ENCODE results near the gene DNMT3A. TPM values are rescaled to one million over a fixed set of nuclear protein-coding genes. Genes with fewer than 3 reads are reported as not detected.

Gene DNMT3A
- total RNA-seq, 1 experiment from 2014 or later = 8.0 TPM

DNA sequence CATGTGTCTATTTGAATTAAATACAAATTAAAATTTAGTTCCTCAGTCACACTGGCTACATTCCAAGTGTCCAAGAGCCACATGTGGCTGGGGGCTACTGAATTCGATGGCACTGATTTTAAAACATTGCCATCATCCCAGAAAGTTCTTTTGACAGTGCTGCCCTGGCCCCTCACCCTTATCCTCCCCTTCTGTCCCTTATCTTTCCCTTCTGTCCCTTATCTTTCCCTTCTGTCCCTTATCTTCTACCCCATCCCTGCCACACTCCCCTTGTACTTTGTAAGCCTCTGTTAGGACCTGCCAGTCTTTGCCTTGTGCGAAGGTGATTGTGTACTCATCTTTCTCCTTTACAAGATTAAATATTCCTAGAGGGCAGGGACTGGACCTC is 85.2 kb downstream of the DNMT3A start:
- TF ChIP-seq, protein P1, sequence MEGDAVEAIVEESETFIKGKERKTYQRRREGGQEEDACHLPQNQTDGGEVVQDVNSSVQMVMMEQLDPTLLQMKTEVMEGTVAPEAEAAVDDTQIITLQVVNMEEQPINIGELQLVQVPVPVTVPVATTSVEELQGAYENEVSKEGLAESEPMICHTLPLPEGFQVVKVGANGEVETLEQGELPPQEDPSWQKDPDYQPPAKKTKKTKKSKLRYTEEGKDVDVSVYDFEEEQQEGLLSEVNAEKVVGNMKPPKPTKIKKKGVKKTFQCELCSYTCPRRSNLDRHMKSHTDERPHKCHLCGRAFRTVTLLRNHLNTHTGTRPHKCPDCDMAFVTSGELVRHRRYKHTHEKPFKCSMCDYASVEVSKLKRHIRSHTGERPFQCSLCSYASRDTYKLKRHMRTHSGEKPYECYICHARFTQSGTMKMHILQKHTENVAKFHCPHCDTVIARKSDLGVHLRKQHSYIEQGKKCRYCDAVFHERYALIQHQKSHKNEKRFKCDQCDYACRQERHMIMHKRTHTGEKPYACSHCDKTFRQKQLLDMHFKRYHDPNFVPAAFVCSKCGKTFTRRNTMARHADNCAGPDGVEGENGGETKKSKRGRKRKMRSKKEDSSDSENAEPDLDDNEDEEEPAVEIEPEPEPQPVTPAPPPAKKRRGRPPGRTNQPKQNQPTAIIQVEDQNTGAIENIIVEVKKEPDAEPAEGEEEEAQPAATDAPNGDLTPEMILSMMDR (IDR thresholded peaks at IDR 0.05; ENCODE audit: unreplicated experiment) = no peak
- Mint-ChIP-seq H3K4me1 (ENCODE audit: insufficient read depth, unreplicated experiment) (no peaks in the 10 kb centered on the region), H3K9me3 (ENCODE audit: unreplicated experiment) (no peaks in the 10 kb centered on the region), H3K27me3 (ENCODE audit: insufficient read depth, unreplicated experiment) (no peaks in the 10 kb centered on the region), H3K27ac (ENCODE audit: low read depth, unreplicated experiment) (no peak overlapping the region), H3K36me3 (ENCODE audit: insufficient read depth, unreplicated experiment) (peaks cover 14% of the 10 kb centered on the region), H3K4me3 (ENCODE audit: unreplicated experiment) (no peak overlapping the region)
- BruUV-seq (replicated peaks) = no TSS peak
- ChIA-PET POLR2A (no interaction called here), CTCF (no interaction called here)
- no peak for DNase-seq (ENCODE audit: unreplicated experiment)
- intact Hi-C loops (cut with micrococcal nuclease) = no loop called here

DNA sequence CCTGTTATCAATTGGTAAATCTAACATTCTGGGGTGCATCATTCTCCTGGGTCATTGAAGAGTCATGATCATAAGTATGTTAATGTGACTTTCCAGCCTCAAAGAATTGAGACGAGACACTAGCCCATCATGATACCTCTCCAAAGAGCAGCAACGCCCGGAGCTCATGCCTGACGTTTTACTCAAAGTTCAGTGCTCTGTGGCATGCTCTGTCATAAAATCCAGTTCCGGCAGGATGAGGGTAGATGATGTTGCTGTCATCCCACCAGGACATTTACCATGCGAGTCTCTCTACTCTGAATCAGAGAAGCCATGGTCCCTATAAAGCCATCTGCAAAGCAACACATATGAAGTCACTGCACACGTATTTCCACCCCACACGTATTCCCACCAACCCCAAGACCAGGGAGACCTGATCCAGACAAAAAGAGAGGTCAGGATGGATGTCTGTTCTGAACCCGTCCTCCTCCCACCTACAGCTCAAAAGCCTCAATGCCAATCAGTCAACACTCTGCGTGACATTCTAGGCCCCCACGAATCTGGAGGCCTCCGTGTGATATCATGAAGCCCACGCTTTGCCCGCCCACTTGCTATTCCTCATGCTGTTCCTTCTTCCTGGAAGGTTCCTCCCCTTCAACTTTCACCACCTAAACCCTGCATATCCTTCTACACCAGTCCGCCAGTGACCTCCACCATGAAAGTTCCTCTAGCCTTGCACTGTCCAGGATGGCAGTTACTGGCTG is 85.8 kb downstream of the DNMT3A start:
- Mint-ChIP-seq H3K27me3 (ENCODE audit: insufficient read depth, unreplicated experiment) (no peaks in the 10 kb centered on the region), H3K9me3 (ENCODE audit: unreplicated experiment) (no peaks in the 10 kb centered on the region), H3K4me1 (ENCODE audit: insufficient read depth, unreplicated experiment) (no peaks in the 10 kb centered on the region), H3K36me3 (ENCODE audit: insufficient read depth, unreplicated experiment) (peaks cover 14% of the 10 kb centered on the region), H3K27ac (ENCODE audit: low read depth, unreplicated experiment) (no peak overlapping the region), H3K4me3 (ENCODE audit: unreplicated experiment) (no peak overlapping the region)
- no peak for DNase-seq (ENCODE audit: unreplicated experiment)
- TF ChIP-seq, protein P1 (IDR thresholded peaks at IDR 0.05; ENCODE audit: unreplicated experiment) = no peak
- ChIA-PET POLR2A (no interaction called here), CTCF (no interaction called here)
- no TSS peak for BruUV-seq (replicated peaks)
- intact Hi-C loops (cut with micrococcal nuclease) = no loop called here

DNA sequence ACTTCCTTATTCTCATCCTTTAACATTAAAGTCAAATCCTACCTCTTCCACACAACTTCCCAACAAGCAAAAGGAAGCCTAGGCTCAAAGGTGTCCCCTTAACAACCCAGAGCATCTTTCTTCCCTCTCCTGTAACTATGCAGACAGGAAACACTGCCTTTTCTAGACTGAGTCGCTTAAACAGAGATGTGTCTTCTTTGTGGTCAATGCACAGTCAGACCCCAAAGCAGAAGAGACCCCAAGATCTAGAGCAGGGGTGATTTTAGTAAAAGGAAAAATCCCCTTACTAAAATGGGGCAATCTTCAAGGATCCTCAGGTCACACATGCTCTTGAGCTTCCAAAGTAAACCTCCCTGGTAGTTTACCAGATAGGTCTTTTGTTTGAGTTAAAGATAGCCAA is 86.8 kb downstream of the DNMT3A start:
- intact Hi-C loops (cut with micrococcal nuclease) = no loop called here
- ChIA-PET CTCF (interaction anchor here (0.6 kb wide), 1 partner anchor 77 kb away, joined by 3 read pairs; no protein-coding TSS in a partner anchor), POLR2A (no interaction called here)
- Mint-ChIP-seq H3K27ac (ENCODE audit: low read depth, unreplicated experiment) (no peak overlapping the region), H3K27me3 (ENCODE audit: insufficient read depth, unreplicated experiment) (no peaks in the 10 kb centered on the region), H3K4me3 (ENCODE audit: unreplicated experiment) (no peak overlapping the region), H3K4me1 (ENCODE audit: insufficient read depth, unreplicated experiment) (no peaks in the 10 kb centered on the region), H3K9me3 (ENCODE audit: unreplicated experiment) (no peaks in the 10 kb centered on the region), H3K36me3 (ENCODE audit: insufficient read depth, unreplicated experiment) (peaks cover 20% of the 10 kb centered on the region)
- TF ChIP-seq, protein P1 (IDR thresholded peaks at IDR 0.05; ENCODE audit: unreplicated experiment) = no peak
- DNase-seq (ENCODE audit: unreplicated experiment) = no peak
- BruUV-seq (replicated peaks) = no TSS peak

DNA sequence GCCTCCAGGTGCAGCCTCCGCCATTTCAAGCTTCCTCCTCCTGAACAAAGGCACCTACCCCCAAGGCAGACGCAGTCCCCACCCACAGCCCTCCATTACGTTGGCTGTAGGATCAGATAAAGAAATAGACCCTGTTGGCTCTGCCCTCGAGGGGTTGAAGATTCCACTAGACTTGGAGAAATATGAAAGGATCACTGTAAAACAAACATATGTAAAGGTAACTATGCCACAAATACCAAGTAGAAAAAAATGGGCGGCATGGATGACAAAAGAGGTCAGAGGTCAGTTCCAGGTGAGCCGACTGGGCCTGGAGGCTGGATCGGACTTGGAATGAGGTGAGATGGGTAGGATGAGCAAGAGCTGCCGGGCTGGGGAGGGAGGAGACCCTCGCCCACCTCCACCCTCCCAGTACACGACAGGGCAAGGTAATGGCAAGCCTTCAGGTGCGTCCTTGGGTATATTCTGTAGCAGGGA is 88.5 kb downstream of the DNMT3A start:
- H3K4me3 Mint-ChIP-seq (ENCODE audit: unreplicated experiment) = no peak overlapping the region
- H3K4me1 Mint-ChIP-seq (ENCODE audit: insufficient read depth, unreplicated experiment) = no peaks in the 10 kb centered on the region
- peaks cover 20% of the 10 kb centered on the region for H3K36me3 Mint-ChIP-seq (ENCODE audit: insufficient read depth, unreplicated experiment)
- POLR2A ChIA-PET = no interaction called here
- no peaks in the 10 kb centered on the region for H3K27me3 Mint-ChIP-seq (ENCODE audit: insufficient read depth, unreplicated experiment)
- H3K9me3 Mint-ChIP-seq (ENCODE audit: unreplicated experiment) = no peaks in the 10 kb centered on the region
- no peak overlapping the region for H3K27ac Mint-ChIP-seq (ENCODE audit: low read depth, unreplicated experiment)
- TF ChIP-seq, protein P1 (IDR thresholded peaks at IDR 0.05; ENCODE audit: unreplicated experiment) = no peak
- DNase-seq (ENCODE audit: unreplicated experiment) = no peak
- no TSS peak for BruUV-seq (replicated peaks)
- CTCF ChIA-PET = no interaction called here
- intact Hi-C loops (cut with micrococcal nuclease) = no loop called here
